ENCODE data around the gene EXO1. TPM values are rescaled to one million over a fixed set of nuclear protein-coding genes. Genes with fewer than 3 reads are reported as not detected.
"Not testable (repeated sequence)": the region's sequence is repeated elsewhere in the genome, so short reads cannot be mapped to it uniquely, and the experiment has no call there.

Gene EXO1
- 4.3 TPM for polyA plus RNA-seq (2013, experiment 1 of 2; ENCODE audit: insufficient read length)
- 5.7 TPM for polyA plus RNA-seq (2013, experiment 2 of 2; ENCODE audit: insufficient read length)

DNA sequence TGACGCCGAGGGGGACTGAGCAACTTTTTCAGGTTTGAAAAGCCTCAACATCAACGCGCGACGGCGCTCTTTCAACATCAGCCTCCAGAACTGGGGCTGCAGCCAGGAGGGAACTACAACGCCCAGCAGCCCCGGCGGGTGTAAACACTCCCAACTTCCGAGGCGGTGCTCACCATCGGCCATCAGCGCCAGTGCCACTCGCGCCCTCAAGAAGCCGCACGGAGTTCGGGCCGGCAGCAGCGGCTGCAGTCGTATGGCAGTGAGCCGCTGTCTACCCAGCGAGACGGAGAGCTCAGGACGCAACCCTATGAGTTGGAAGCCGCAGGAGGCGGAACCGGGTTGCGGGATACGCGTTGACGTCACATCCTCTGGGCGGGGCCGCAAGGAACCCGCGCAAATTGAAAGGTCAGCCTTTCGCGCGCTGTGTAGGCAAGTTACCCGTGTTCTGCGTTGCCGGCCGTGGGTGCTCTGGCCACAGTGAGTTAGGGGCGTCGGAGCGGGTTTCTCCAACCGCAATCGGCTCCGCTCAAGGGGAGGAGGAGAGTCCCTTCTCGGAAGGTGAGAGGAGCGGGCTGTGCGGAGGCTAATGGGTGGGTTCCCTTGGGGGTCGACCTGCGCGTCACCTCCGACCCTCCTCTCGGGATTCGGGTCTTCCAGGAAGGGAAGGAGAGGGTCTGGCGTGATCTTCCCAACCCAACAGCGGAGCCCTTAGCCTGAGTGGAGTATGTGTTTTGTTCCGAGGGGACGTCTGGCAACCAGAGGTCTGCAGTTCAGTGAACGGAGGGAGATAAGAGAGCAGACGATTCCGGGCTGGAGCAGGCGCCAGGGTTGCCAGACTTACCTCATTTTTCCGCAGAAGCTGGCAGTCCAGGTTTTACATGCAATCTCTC is at the start of gene EXO1:
TSS of gene EXO1 (plus strand) at position 409 of the 890 bp plus-strand sequence. CDS start 2,222 bp downstream, outside the sequence.
- DNase-seq: peak; percentile 93

DNA sequence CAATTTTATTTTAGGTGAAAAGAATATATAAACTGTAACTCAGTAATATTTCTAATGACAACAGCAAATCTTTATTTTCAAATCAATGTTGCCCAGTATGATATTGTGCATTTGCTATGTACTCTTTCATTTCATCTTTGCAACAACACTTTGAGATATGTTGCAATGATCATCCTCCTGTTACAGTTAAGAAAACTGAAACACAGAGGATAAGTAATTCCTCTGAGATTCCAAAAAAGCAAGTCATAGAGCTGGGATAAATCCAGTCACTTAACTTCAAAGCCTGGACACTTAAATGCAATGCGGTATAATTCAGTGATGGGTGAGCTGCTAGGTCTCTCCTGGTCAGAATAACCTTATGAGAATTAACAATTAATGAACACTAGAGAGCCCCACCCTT is 48.6 kb upstream of the EXO1 start:
- no peak for DNase-seq

DNA sequence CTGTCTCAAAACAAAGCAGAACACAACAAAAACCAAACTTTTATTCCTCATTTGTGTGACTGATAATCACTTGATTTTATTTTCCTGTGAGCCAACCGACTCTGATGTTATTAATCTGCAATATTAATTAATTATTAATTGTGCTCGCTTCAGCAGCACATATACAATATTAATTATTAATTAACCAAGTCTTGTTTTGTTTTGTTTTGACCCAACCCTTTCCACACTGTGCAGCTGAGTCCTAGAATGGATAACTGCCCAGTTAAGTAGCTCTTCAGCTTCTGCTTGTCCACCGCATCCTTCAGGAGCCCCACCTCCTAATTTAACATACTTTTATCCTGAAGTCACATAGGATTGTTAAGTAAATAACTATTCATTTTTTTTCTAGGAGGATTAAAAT is 47.4 kb upstream of the EXO1 start:
- DNase-seq: no peak

DNA sequence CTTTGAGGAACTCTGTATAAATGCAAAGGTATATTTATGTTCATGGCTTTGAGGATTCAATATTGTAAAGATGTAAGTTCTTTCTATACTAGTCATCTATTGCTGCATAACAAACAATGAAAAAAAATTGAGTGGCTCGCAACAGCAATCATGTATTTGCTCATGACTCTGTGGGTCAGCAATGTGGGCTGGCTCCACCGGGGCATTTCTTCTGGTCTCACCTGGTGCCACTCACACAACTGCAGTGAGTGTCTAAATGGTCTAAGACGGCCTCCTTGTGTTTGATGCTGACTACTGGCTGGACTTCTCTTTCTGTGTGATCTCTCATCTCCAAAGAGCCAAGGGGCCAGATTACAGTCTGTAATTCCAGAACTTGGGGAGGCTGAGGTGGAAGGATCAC is 45.1 kb upstream of the EXO1 start:
- no peak for DNase-seq

DNA sequence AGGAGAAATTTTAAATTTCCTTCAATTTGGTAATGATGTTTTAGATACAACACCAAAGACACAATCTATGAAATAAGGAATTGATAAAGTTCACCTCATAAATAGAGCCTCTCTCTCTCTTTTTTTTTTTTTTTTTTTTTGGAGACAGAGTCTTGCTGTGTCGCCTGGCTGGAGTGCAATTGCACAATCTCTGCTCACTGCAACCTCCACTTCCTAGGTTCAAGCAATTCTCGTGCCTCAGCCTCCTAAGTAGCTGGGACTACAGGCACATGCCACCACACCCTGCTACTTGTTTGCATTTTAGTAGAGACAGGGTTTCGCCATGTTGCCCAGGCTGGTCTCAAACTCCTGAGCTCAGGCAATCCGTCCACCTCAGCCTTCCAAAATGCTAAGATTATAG is 43.3 kb upstream of the EXO1 start:
- DNase-seq: not testable (repeated sequence)

DNA sequence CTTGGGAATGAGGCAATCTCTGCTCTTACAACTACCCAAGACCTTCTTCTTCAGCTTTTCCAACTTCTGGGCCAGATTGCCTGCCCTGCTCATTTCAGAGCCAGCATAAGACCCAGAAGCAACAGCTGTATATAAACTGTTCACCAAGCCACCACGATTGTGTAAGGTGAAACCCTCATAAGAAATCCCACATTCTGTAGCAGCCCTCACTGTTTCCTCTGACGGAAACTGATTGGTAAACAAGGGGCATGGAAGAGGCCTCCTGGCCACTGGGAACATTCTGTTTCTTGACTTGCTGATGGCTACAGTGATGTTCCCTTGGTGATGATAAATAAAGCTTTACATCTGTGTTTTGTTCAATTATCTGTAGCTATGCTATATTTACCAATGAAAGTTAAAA is 39.7 kb upstream of the EXO1 start:
- no peak for DNase-seq

DNA sequence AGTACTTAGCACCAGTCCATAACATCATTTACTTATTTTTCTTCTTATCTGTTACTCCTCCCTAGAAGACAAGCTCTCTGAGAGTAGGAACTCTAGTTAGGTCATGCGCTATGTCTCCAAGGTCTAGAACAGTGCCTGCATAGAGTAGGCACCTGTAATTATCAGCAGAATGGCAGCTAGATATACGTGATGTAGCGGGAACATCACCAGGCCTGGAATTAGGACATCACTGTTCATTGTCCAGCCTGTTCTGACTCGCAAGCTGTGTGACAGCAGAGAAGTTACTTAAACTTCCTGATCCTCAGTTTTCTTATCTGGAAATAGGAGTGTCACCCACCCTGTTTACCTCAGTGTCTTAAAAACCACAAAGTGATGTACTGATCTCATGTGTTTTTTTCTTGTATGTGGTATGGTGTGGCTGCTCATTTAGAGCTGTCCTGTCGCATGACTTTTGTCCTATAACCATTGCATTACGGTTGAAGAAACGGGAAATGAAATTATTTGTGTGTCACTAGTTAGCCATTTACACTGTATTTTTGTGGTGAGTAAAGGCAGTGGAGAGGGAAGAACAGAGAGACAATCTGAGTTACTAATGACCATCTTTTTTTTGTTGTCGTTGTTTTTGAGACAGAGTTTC is 37.1 kb upstream of the EXO1 start:
- DNase-seq: no peak

DNA sequence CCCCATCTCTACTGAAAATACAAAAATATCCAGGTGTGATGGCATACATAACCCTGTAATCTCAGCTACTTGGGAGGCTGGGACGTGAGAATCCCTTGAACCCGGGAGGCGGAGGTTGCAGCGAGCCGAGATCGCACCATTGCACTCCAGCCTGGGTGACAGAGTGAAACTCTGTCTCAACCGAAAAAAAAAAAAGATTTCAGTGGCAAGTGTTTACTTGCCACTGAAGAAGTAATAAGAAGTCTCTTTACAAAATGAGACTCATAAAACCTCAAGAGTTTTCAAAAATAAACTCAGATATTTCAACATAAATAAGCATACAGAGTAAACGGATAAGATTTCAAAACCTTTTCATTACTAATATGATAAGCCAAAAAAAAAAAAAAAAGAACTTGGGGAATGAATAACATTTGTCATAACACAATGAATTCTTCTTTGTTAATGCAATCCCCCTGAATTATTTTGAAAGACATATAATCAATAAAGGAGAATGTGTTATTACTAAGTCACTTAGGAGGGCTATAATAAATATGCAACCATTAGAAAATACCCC is 34.2 kb upstream of the EXO1 start:
- DNase-seq: no peak

DNA sequence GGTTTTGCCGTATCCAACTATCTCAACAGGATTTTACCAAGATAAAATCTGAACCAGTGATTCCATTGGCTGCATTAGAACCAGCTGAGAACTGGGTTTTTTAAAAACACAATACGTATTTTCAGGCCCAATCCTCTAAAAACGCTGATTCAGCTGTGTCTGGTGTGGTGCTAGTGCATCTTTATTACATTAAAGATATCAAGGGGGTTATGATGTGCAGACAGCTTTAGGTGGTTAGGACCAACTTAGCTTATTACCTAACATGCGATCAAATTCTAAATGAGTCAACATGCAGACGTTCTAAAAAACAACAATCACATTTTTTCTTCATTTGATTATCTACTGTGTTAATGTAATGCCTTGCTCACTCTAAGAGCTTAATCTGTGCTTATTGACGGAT is 32.0 kb upstream of the EXO1 start:
- DNase-seq: no peak

DNA sequence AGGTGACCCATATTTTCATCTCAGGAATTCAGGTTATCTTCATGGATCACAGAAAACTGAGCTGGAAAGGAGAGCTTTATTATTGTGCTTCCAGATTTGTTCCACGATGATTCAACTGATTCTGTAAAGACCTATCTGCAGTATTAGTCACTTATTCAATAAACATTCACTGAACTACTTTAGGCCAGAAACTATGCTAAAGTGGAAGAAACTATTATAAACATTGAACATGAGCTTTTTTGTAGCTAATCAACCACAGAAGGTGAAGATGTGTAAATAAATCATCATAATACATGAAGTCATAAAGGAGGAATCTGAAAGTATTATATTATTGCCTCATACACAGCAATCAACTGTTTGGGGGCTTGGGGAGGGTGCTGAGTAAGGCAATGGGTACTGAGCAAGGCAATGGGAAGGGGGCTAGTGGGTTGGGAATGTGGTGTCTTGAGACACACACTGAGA is 30.6 kb upstream of the EXO1 start:
- DNase-seq: peak; percentile 43

DNA sequence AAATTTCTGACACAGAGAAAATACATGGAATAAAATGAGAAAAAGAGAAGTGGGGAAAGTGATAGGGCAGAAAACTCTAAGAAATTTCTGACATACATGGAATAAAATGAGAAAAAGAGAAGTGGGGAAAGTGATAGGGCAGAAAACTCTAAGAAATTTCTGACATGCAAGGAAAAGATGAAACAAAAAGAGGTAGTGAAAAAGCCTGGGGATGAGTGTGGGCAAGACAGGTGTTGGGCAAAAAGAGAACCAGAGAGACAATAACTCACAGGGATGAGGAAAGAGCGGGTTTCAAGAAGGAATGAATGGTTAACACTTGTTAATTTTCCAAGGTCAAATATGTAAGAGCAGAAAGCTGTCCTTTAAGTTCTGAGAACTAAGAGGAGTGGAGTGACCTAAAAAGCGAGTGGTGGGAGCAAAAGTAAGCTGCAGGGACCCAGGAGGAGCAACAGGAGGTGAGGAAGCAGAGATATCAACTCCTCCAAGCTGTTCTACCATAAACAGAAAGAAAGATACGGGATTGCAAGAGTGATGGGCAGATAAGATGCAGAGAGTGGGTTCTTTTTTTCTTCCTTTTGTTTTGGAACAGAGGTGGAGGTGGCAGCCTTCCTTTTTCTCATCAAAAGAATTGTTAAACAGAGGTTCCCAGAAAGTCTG is 29.9 kb upstream of the EXO1 start:
- DNase-seq: no peak

DNA sequence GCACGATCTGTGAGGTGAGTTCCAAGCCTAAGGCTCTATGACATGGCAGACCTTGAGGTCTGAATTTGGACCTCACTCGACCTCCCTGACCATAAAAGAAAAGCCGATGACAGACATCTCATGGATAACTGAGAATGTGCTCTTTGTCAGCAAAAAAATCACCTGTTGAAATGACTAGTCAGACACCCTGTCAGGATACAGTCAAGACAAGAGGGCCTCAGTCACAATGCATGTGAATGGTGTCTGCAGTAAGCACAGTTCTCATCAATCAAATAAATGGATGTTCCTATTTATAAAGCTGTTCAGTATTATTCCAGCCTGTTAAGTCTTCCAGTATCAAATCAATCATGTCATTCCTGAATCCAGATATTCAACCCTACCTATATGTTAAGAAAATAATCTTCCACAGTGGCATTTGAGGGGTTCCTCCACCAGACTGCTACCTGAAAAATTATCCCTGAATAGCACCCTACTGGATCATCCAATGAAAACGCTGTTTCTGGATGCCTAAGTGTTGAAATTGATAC is 28.6 kb upstream of the EXO1 start:
- DNase-seq: no peak

DNA sequence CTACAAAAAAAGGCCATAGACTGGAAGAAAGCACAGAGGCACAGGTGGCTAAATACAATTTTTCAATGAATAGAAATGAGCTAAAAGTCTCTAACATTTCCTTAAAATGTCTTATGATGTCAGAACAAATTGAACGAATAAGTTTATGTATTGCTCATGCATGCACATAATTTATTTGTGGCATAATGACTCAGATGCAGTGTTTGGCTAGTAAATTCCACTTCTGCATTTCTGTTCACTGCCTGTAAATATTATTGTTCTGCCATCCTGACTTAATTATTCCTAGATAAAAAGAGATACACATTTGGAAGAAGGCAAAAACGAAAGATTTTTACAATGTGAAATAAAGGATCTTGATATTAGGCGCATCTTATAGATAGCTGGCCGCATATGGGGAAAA is 26.6 kb upstream of the EXO1 start:
- peak; percentile 43 for DNase-seq

DNA sequence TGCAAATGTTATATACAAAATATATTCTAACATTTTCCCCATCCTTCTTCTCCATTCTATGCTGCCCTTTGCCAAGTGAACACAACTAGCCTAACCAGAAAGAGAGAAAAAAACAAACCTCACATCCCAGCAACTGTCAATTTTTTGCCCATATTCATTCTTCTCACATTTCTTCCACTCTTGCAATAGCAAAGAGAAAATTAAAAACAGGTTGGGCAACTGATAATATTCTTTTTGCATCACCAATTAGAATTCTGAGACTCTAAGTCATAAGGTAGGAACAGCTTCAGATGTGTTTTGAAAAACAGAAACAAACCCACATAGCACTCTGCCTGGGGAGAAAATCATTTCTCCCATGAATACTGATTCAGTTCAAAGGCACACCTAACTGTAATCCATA is 25.2 kb upstream of the EXO1 start:
- DNase-seq: no peak

DNA sequence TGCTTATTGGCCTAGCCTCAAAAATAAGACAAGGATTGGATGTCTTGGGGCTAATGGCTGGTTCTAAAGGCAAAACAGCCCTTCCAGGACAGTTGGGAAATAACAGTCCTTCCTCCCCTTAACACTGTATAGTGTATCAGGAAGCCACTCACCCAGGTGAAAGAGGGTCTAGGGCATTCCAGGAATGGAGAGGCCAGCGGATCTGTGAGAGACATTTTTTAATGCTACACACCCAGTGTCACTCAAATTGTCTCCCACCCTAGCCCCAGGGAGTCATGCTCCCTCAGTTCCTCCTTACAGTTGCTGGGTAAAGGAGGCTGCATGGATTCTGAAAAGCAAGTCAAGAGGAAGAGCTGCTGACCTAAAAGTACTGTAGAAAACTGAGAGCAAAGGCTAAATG is 24.1 kb upstream of the EXO1 start:
- DNase-seq: no peak

DNA sequence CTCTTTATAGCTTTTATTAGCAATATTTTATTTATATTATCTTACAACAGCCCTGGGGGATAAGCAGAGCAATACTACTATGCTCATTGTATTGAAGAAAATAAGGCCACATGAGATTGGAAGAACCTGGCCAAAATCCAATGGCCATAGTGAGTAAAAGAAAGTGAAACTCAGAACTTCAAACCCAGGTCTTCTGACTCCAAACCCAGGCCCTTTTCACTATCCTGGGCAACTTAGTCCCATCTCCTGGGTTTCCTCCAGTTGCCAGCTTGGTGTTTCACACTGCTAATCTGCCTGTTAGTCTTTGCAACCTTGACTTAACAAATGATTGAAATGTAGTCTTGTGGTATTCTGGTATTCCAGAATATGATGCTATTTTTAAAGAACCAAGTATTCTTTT is 22.4 kb upstream of the EXO1 start:
- DNase-seq: peak; percentile 32

DNA sequence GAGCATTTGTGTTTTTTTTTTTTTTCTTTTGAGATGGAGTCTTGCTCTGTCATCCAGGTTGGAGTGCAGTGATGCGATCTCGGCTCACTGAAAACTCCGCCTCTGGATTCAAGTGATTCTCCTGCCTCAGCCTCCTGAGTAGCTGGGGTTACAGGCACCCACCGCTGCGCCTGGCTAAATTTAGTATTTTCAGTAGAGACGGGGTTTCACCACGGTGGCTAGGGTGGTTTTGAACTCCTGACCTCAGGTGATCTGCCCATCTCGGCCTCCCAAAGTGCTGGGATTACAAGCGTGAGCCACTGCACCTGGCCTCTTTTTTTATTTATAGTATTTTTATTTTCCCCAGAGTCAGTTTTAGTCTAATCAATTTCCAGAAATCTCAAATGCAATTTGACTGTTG is 21.4 kb upstream of the EXO1 start:
- not testable (repeated sequence) for DNase-seq

DNA sequence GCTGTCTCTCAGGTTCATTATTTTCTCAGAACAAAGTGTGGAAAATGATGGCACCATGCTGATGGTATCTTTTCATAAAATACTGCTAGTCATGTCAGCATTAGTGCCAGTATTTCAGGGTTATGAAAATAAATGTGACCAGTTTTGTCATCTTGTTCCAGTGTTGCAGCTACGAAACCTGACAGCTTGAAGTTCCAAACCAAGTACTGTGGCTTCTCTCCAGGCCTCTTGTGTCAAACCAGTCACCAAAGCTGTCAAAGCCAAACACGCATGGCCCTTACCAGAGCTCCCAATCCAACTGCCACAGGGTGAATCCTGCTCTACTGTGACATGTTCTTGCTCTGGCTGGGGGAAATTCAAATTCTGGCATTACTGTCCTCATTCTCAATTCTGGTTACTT is 20.7 kb upstream of the EXO1 start:
- no peak for DNase-seq

DNA sequence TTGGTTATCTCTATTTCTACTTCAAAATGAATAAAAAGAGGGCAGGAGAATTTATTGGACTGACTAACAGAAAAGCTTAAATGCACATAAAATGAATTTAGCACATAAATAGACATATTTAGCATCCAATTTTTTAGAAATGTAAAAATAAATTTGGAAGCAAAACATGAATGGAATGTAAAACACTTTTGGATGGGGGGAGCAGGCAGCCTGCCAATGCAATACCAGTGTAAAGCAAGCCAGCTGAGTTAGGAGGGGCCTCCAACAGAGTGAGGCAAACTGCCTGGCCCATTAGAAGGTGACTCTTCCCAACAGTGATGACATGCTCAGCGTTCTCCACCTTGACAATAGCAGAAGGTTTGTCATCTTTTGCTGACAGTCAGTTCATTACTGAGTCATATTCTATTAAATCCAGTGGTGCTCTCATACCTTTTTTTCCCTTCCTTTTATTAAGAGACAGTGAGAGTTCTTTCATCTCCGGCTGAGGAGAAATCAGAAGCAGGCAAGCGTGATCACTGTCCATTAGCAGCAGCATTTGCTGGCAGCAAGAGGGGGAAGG is 19.5 kb upstream of the EXO1 start:
- peak; percentile 78 for DNase-seq

DNA sequence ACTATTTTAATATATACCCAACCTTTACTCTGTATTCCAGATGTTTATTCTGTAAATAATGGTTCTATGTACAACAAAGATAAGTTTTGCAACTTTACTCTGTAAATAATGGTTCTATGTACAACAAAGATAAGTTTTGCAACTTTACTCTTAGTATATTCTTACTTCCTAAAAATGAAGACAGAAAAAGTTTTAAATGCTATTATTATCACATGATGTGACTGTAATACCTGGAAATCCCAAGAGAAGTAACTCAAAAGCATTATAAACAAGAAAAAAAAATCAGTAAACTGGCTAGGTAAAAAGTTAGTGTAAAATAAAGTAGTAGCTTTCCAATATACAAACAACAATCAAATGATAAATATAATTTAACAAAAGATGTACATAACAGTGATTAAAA is 18.5 kb upstream of the EXO1 start:
- no peak for DNase-seq

DNA sequence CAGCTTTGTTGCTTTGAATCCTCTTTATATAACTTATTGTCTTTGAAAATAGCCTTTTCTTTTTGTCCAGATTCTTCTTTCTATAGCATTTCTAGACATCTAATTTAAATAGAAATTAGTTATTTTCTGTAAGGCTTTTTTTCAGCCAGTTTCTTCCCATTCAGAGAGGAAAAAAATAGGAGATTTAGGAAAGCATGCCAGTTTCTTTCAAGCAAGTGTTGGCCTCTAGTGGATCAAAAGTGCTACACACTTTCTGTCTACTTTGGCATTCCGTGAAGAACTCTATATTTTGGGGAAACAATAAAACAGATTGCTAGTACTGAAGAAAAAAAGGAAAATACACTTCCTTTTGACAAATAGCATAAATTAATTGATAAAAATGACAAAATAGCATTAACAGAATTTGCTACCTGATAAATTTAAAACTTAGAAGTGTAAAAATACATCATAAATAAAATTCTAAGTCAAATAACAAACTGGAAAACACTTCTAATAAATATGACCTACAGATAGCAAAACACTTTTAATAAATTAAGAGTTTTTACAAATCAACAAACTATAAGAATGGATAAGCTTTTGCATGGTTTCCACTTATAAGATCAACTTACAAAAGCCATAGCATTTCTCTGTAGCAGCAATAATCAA is 13.1 kb upstream of the EXO1 start:
- peak; percentile 60 for DNase-seq

DNA sequence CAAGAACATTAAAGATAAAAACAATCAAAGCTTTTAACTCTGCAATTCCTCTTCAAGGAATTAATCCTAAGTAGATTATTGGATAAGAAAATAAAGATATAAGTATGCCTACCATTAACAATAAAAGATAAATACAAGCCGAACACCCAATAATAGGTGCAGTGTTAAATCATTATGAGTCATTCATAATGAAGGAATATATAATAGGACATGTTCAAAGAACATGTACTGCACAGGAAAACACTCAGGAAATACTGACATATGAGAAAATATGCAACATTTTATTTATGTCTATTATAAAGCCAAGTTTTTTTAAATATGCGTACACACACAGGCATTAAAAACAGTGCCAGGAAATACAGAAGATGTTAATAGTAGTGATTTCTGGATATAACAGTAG is 11.1 kb upstream of the EXO1 start:
- DNase-seq: no peak
